Measurements from ENCODE around the gene IFNL1.
"Not testable (repeated sequence)": the region's sequence is repeated elsewhere in the genome, so short reads cannot be mapped to it uniquely, and the experiment has no call there.

IFNL1 gene

GRCh38 chr19:39309305-39309670, 13.1 kb downstream of the IFNL1 start:
- not testable (repeated sequence) for DNase-seq

DNA sequence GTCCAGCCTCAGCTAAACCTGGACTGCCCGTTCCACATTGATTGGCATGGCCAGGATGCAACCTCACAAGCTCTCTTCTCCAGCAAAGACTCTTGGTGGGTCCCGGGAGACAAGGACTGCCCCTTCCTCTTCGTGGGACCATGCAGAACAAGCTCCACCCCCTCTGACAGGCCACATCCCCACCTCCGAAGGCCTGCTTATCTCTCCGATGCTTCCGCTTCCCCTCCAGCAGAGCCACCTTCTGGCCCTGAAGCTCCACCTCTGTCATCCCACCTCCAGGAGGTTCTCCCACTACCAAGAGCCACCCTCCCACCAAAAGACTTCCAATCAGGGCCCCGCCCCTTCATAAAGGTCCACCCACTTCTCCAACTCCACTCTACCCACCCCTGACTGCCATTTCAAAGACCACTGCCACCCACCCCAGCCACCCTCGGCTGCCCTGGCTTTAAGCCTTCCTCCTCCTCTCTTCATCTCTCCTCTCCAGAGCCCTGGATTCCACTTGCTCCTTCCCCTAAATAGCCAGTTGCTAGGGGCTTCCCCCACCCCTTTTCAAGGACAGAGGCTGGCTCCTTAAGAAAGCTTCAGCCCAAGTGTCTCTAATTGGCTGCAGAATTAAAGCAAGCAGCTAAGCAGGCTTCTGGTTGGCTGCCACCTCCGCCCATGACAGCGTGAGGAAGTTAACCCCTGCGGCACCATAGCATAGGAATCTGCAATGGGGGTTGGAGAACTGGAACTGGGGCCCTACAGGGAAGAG, 14.5 kb downstream of the IFNL1 start:
- no peak for DNase-seq

DNA sequence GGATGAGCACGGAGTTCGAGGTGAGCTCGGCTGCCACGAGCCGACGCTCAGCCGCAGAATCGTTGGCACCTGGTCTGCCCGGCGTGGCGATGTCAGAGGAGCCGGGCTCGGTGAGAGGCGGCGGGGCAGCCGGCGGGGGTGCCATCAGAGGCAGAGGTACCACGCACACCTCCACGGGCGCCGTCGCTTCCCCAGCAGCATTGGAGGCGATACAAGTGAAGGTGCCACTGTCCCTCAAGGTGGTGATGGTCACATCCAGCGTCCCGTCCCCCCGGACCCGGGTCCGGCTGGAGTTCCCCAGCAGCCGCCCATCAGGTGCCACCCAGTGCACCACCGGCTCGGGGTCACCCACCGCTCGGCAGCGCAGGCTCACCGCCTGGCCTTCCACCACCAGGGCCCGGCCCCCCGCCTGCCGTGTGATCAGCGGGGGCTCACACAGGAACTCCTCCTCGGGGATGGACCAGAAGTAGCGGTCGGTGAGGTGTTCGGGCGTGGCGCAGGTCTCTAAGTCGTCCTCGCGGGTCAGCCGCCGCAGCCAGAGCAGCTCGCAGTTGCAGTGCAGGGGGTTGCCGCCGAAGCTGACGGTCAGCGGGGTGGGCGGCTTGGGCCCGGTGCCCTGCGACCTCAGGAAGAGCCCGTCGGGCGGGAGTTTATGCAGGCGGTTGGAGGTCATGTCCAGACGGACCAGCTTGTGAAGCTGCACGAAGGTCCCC, 18.0 kb downstream of the IFNL1 start:
- no peak for DNase-seq

GRCh38 chr19:39315933-39316332, 19.7 kb downstream of the IFNL1 start:
- no peak for DNase-seq

DNA sequence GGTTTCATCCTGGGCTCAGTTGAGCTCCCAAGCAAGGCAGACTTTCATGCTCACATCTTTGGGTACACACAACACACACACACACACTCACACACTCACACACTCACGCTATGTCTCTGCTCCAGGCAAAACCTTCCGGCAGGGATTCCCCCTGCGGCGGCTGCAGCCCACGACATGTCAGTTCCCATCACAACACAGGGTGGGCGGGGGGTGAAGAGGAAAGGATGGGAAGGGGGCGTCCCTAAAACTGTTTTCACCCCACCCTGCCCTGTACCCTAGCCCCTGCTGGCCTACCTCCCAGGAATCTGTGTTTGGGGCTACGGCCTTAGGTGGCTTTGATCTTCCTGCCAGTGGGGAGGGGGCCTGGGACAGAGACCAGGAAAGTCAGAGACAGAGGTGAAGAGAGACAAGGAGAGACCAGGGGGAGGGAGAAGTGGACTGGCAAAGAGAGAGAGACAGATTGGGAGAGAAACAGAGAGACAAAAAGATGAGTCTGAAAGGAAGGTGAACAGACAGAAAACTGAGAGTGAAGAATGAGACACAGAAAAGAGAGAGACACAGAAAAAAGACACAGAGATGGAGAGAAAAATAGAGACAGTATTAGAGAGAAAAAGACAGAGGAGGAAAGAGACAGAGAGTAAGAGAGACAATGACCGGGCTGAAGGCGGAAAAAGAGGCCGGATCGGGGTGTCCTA, 20.6 kb downstream of the IFNL1 start:
- DNase-seq = no peak

DNA sequence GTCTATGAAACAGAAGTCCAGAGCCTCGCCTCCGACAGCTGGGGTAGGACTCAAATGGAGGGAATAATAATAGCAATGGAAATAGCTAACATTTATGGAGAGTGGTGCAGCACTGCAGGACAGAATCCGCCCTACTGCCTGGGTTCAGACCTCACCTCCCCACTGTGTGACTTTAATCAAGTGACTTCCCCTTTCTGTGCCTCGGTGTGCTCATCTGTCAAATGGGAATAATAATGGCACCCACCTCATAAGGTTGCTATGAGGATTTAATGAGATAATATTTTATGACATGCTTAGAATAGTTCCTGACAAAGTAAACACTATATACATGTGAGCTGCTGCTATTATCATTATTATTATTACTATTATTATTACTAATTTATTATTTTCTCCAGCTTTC, 21.3 kb downstream of the IFNL1 start:
- DNase-seq = no peak

DNA sequence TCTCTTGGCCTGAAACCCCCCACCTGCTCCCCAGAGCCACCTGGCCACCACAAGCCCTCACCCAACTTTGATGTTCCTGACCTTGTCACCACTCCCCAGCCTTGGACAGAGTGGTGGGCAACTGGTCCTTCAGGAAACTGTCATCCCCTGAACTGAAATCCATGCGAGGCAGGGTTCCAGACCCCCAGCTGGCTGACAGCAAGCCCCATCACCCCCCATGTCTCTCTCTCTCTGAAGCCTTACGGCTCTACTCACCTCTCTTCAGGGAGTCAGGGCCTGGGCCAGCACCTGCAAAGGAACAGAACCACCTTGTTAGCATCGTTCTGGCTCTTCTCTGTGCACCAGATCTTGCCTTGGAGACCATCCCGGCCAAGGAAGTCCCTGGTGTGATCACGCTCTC, 21.9 kb downstream of the IFNL1 start:
- DNase-seq = no peak

DNA sequence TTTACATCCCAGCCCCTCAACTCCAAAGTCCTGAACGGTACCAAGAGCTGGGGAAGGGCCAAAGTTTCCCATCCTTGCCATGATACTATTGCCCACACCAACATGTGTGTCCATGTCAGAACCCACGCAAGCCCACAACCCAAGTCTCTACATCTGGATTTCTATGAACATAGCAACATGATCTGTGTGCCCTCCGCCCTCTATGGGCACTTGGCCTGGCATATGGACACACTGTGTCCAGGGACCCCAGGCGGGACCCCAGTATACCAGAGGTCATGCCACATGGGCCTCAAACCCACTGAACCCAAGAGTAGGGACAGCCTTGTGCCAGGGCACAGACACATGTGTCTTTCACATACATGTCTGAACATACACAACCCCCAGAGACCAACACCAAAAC, 22.5 kb downstream of the IFNL1 start:
- DNase-seq = no peak

DNA sequence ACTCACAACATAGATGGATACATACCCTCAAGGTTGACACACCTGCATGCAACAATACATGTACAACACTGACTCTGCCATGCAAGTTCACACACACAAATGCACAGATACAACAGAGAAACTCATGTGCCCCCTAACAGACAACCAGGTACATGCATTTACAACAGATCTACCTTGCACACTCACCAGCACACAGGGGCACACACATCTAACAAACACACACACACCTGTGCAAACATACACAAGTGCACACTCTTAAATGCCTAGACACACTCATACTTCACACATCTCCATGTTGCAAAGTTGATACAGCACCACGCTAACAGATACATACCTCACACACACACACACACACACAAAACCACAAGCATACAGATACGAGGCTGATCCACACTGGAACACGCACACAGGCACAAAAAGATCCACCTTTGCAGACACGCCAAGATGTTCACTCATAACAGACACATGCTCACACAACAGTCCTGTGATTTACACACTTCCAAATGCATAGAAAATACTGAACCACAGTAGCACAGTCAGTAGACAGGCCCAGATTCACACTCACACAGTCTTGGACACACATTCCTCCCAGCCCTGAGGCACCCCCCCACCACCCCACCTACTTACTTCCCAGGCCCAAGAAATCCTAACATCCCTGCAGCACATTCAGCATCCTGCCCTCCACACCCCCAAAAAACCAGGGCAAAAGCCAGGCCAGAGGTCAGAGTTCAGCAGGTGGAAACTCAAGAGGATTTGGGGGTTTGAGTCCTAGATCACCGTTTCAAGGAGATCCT, 23.1 kb downstream of the IFNL1 start:
- no peak for DNase-seq

DNA sequence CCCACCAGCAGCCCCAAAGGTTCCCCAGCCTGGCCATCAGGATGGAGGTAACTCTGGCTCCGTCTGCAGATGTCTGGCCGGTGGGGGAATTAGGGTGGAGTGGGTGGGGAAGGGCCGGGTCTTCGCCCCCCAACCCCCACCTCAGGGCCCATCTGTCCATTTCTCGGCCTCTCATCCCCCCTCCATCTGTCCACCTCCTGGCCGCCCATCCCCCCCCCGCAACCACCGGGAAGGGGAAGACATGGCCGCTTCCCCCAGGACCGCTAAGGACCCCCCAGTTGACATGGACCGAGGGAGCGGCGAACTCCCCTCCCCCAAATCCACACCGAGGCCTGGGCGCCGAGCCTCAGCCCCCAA, 23.7 kb downstream of the IFNL1 start:
- no peak for DNase-seq

DNA sequence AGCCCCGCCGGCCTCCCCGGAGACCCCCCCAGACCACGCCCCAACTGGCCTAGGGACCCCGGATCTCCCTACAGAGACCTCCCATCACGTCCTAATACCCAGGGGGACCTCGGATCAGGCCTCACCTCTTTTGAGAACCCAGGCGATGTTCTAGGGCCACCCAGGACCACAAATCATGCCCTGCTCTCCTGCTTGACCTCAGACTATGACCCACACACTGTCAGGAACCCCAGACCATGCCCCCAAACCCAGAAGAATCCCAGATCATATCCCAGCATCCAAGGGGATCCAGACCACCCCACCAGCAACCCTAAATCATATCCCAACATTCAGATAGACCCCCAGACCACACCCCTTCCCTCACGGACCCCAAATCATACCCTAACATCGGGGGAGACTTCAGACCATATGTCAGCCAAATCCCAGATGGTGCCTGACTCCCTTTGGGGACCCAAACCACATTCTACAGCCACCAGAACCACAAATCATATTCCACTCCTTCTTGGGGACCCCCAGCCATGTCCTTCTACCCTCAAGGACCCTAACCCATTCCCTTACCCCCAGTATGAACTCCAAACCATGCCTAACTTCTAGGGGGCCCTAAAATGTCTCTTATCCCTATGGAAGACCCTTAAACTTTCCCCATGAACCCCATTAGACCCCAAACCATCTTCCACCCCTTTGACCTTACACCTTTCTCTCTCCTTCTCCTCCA, 25.1 kb downstream of the IFNL1 start:
- no peak for DNase-seq

DNA sequence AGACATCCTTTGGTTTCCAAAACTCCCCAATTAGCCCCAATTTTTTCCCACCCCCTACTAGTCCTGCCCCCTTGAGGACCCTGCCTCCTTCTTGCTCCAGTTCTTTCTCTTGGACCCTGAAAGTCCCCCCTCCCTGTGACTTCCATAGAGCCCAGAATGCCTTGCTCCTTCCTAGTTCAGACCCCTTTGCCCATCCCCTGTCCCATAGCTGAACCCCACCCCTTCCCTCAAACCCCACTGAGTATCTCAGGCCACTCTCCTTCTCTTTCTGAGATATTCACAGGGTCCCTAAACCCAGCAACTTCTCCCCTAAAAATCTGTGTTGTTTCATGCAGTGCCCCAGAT, 25.6 kb downstream of the IFNL1 start:
- DNase-seq = no peak

DNA sequence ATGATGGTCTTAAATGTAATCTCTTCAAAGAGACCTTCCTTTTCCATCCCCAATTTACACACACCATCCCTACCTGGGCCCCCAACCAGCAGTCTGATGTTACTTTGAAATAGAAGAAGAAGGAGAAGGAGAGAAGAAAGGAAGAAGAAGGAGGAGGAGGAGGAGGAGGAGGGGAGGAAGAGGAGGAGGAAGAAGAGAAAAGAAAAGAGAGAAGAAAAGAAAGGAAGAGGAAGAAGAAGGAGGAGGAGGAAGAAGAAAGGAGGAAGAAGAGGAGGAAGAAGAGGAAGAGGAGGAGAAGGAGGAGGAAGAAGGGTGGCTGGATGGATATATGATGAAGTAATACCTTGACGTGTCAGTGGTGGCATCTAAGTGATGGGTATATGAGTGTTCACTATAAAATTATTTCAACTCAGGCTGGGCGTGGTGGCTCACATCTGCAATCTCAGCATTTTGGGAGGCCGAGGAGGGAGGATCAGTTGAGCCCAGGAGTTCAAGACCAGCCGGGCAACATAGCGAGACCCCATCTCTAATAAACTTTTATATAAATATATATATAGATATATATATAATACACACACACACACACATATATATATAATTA, 28.1 kb downstream of the IFNL1 start:
- no peak for DNase-seq

DNA sequence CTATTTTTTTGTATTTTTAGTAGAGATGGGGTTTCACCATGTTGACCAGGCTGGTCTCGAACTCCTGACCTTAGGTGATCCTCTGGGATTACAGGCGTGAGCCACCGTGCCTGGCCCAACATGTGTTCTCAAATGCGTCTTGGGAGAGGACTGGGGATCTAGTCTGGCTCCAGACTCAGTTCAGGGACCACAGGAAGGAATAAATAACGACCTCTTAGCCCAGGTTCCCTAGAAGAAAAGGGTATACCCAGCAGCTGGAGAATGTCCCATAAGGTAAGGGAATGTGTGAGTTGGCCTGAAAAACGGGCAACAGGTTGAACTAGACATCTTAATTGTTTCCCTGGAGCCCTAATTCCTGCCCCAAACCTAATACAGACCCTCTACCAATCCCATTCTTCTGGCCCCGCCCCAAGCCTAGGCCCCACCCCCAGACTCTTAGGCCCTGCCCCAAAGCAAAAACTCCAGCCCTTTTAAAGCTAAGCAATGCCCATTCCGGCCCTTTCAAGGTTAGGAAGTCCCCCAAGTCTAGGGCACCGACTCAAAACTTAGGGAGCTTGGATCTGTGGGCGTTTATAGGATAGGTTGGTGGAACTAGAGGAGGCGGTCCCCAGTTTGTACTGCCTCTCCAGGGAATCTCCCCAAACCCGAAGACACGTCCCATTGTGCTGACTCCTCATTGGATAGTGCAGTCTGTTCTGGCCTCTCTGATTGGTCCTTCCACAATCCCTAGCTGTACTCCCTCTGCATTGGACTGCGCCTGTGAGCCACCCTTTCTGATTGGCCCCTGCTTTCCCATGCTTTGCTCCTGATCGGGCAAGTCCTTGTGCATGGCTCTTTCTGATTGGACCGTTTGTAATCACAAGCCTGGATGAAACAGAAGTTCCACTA, 29.8 kb downstream of the IFNL1 start:
- no peak for DNase-seq

DNA sequence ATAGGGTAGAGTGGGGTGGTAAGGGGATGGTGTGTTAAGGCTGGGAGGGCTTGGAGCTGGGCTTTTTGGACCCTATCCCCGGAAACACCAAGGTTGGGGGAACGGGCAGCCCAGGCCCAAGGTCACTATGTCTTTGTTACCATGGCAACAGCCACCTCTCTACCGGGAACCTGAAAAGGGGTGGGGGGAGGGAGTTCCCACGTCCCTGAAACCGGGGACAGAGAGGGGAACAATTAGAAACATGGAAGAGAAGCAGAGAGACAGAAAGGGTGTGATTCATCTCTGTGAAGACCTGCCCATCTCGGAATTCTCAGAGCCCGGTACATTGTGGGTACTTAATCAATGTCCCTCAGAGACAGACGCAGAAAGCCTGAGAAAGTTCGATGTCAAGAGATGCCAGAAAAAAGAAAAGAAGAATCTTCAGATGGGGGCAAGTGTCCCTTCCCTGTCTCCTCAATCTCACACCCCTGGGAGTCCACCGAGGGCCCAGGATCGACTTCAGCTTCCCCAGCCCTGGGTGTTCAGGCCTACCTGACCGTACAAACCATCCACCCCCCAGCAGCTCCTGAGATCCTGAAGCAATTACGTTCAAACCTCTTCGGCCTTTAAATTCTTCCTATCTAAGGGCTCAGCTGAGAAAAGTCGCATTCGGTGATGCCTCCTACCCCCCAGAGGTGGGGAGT, 31.3 kb downstream of the IFNL1 start:
- no peak for DNase-seq

GRCh38 chr19:39328046-39328705, 32.0 kb downstream of the IFNL1 start:
- peak; percentile 68 for DNase-seq

DNA sequence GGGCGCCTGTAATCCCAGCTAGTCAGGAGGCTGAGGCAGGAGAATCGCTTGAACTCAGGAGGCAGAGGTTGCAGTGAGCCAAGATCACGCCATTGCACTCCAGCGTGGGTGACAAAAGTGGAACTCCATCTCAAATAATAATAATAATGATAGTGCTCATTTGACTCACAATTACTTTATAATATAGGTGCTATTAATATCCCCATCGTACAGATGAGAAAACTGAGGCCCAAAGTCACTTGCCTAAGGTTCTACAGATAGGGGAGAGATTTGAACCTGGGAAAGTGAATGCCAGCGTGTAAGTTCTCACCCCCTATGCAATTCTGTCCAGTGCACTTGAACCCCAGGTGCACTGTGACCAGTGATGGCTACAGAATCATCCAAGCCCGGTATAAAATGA, 33.7 kb downstream of the IFNL1 start:
- no peak for DNase-seq

DNA sequence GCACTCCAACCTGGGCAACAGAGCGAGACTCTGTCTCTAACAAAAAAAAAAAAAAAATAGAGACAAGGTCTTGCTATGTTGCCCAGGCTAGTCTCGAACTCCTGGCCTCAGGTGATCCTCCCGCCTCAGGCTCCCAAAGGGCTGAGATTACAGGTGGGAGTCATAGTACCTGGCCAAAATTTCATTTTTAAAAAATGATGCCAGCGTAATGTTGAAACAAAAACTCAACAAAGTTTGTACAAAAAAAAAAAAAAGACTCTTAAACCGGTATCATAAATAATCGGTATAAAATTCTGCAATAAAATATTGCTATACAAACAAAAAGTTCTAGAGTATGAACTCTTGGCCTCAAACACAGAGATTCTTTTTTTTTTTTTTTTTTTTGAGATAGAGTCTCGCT, 36.1 kb downstream of the IFNL1 start:
- DNase-seq = no peak

DNA sequence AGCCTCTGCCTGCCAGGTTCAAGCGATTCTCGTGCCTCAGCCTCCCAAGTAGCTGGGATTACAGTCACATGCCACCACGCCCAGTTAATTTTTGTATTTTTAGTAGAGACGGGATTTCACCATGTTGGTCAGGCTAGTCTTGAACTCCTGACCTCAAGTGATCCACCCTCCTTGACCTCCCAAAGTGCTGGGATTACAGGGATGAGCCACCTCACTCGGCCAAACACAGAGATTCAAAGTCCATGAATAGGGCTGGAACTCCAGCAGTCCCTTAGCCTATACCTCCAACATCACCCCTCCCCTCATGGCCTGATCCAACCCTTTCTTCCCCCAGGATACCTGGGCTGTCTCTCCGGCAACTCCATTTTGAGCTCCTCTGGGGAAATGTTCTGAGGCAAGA, 36.5 kb downstream of the IFNL1 start:
- DNase-seq = not testable (repeated sequence)

DNA sequence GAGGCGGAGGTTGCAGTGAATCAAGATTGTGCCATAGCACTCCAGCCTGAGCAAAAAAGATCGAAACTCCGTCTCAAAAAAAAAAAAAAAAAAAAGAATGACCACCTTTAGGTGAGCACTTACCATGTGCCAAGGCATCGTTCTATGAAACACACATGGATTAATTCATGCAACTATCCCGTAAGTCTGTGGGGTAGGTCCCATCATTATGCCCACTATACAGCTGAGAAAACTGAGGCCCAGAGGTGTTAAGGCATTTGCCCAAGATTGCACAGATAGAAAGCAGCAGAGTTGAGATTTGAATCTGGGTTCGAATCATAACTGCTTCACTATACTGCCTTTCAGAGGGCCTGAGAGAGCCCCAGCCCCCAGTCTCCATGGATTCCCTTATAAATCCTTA, 37.3 kb downstream of the IFNL1 start:
- DNase-seq = no peak

Data from activated effector memory CD4-positive, alpha-beta T cell treated with Interleukin-2 at 50 U/mL for 16 hours (primary cell).